PC-3 (cell line): ENCODE measurements around the gene LYPLA2. TPM values are rescaled to one million over a fixed set of nuclear protein-coding genes. Genes with fewer than 3 reads are reported as not detected.
"Not testable (repeated sequence)": the region's sequence is repeated elsewhere in the genome, so short reads cannot be mapped to it uniquely, and the experiment has no call there.

ENCODE experiments used
- ATAC-seq: fragments of 200-7000 bp; cut with Tn5 transposase; 2 replicates; pipeline ENCODE4 v1.9.1; 2020; ENCODE audit warnings: mild to moderate bottlenecking, moderate library complexity
- BruUV-seq: library from RNA; stranded (reverse); fragments of 400-500 nt; replicated peaks from 2 replicates; lab custom pipeline; 2021; lab: Mats Ljungman, UMichigan
- CTCF ChIA-PET: fragments of 300-600 bp; sonication (Branson Sonifier 250); formaldehyde crosslinking; loops from one replicate; lab custom pipeline; 2022; ENCODE audit warnings: antibody characterized with exemption; lab: Charles Lee
- POLR2A ChIA-PET: fragments of 300-600 bp; sonication (Branson Sonifier 250); formaldehyde crosslinking; loops from one replicate; lab custom pipeline; 2022; ENCODE audit warnings: antibody characterized with exemption; ENCODE audit not compliant: unreplicated experiment; lab: Charles Lee
- DNase-seq: peaks from one replicate; pipeline ENCODE4 v3.0.0-alpha.2; 2015
- H2AFZ ChIP-seq: fragments of 300-600 bp; sonication (generic); 2 replicates; pipeline ENCODE4 v1.6.0; 2016; ENCODE audit warnings: antibody characterized with exemption, low read length
- H3F3A ChIP-seq: fragments of 300-600 bp; sonication (generic); one replicate; pipeline ENCODE4 v1.6.0; 2017; ENCODE audit warnings: antibody characterized with exemption, low read length, control low read depth, mild to moderate bottlenecking; ENCODE audit not compliant: unreplicated experiment
- H3K27ac ChIP-seq: fragments of 300-600 bp; sonication (generic); 2 replicates; pipeline ENCODE4 v1.5.1; 2016; ENCODE audit warnings: mild to moderate bottlenecking, low read length
- H3K27me3 ChIP-seq: fragments of 300-600 bp; sonication (generic); 2 replicates; pipeline ENCODE4 v1.6.1; 2016; ENCODE audit warnings: low read length, mixed read lengths
- H3K36me3 ChIP-seq: fragments of 300-600 bp; sonication (generic); 2 replicates; pipeline ENCODE4 v1.6.1; 2016; ENCODE audit warnings: low read depth, mixed run types, low read length, mixed read lengths
- H3K4me1 ChIP-seq: fragments of 300-600 bp; sonication (generic); 2 replicates; pipeline ENCODE4 v1.5.1; 2016; ENCODE audit warnings: low read length; ENCODE audit not compliant: insufficient read depth
- H3K4me2 ChIP-seq: fragments of 300-600 bp; sonication (generic); 2 replicates; pipeline ENCODE4 v1.6.0; 2016; ENCODE audit warnings: low read length
- H3K4me3 ChIP-seq: fragments of 300-600 bp; sonication (generic); 2 replicates; pipeline ENCODE4 v1.5.1; 2016; ENCODE audit warnings: mild to moderate bottlenecking, low read length, mixed read lengths
- H3K79me2 ChIP-seq: fragments of 300-600 bp; sonication (generic); 2 replicates; pipeline ENCODE4 v1.6.1; 2017; ENCODE audit warnings: low read length, mixed read lengths
- H3K9ac ChIP-seq: fragments of 300-600 bp; sonication (generic); 2 replicates; pipeline ENCODE4 v1.6.0; 2016; ENCODE audit warnings: mild to moderate bottlenecking, low read length
- H3K9me2 ChIP-seq: fragments of 300-600 bp; sonication (generic); replicated peaks from 2 replicates; pipeline ENCODE4 v1.6.1; 2016; ENCODE audit warnings: mixed run types, low read length, mixed read lengths
- H3K9me3 ChIP-seq: fragments of 300-600 bp; sonication (generic); 2 replicates; pipeline ENCODE4 v1.6.1; 2016; ENCODE audit warnings: low read length, mixed read lengths
- H4K20me1 ChIP-seq: fragments of 300-600 bp; sonication (generic); 2 replicates; pipeline ENCODE4 v1.6.1; 2016; ENCODE audit warnings: low read length, mixed read lengths
- EZH2 ChIP-seq: fragments of 300-600 bp; sonication (generic); IDR thresholded peaks from one replicate; pipeline ENCODE4 v1.6.1; 2017; ENCODE audit warnings: antibody characterized with exemption, mild to moderate bottlenecking, low read length; ENCODE audit not compliant: unreplicated experiment
- EZH2phosphoT487 ChIP-seq: fragments of 300-600 bp; sonication (generic); IDR thresholded peaks from 2 replicates; pipeline ENCODE4 v1.6.1; 2018; ENCODE audit warnings: mild to moderate bottlenecking, antibody characterized with exemption, low read length, borderline replicate concordance
- intact Hi-C: fragments of 100-400 bp; cut with micrococcal nuclease; formaldehyde crosslinking; loops from 2 replicates; pipeline ENCODE4 v1.9.0; 2023
- total RNA-seq: library from RNA; depleted of rRNA; stranded (reverse); fragments of >200 nt; gene quantifications from 2 replicates; pipeline ENCODE4 v1.2.3, GENCODE V29; 2014
- TF ChIP-seq, protein P1 (sequence below): fragments of 300-600 bp; sonication (generic); conservative IDR thresholded peaks from 2 replicates; pipeline ENCODE4 v1.5.1; 2017; ENCODE audit warnings: antibody characterized with exemption, low read depth, mild to moderate bottlenecking, low read length

LYPLA2 gene
- total RNA-seq, 1 experiment from 2014 or later: 142 TPM

DNA sequence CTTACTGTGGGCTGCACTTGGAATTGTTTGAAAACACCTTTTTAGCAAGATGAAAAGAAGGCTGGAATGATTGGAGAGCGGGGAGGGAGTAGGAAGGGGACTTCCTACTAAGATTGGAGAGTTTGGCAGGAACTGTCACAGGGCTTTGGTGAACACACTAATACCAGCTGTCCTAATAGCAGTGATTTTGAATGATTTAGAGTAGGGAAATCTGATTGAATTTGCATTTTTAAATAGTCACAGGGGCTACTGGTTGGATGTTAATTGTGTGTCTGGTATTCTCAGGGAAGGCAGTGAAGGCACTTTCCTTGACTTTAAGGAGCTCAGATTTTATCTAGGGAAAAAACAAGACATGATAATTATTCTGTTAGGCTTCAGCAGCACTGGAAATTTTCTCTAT, 36.8 kb downstream of the LYPLA2 start:
- Histone ChIP-seq H3K9me3 (no peaks in the 10 kb centered on the region), H2AFZ (no peak overlapping the region)
- BruUV-seq: no TSS peak

DNA sequence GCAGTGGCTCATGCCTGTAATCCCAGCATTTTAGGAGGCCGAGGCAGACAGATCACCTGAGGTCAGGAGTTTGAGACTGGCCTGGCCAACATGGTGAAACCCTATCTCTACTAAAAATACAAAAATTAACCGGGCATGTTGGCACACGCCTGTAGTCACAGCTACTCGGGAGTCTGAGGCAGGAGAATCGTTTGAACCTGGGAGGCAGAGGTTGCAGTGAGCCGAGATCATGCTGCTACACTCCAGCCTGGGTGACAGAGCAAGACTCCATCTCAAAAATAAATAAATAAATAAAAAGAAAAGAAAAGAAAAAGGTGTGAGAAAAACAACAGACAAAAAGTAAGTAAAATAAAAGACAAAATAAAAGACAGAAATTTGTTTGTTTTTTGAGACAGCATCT, 43.2 kb downstream of the LYPLA2 start:
- H3K27me3 ChIP-seq, H3K9ac ChIP-seq, H3K27ac ChIP-seq, H3K36me3 ChIP-seq, CTCF ChIA-PET, H3K9me3 ChIP-seq, H3K9me2 ChIP-seq, ATAC-seq, POLR2A ChIA-PET, H4K20me1 ChIP-seq, DNase-seq, intact Hi-C loops, H2AFZ ChIP-seq, BruUV-seq, H3K79me2 ChIP-seq, H3K4me2 ChIP-seq, H3K4me3 ChIP-seq, H3F3A ChIP-seq: not testable (repeated sequence)
- H3K4me1 ChIP-seq: peaks cover 11% of the 10 kb centered on the region; the same call in 1 of the 2 replicates

More for the DNA sequence above, 36.8 kb downstream of the LYPLA2 start:
- ChIA-PET CTCF (no interaction called here), POLR2A (no interaction called here)
- Histone ChIP-seq H3K79me2 (peaks cover 10% of the 10 kb centered on the region), H3K4me1 (peaks cover 18% of the 10 kb centered on the region), H3K9ac (no peak overlapping the region), H4K20me1 (no peaks in the 10 kb centered on the region), H3K4me3 (no peak overlapping the region), H3K4me2 (no peak overlapping the region), H3F3A (no peaks in the 10 kb centered on the region), H3K36me3 (no peaks in the 10 kb centered on the region), H3K27ac (no peak overlapping the region), H3K27me3 (no peaks in the 10 kb centered on the region), H3K9me2 (no peaks in the 10 kb centered on the region)
- intact Hi-C loops: loop anchor here (5.0 kb wide), 1 partner anchor 40 kb away; the partner anchor contains the start of gene FUCA1
- ATAC-seq: no peak
- TF ChIP-seq EZH2 (no peak), EZH2phosphoT487 (no peak)
- TF ChIP-seq, protein P1, sequence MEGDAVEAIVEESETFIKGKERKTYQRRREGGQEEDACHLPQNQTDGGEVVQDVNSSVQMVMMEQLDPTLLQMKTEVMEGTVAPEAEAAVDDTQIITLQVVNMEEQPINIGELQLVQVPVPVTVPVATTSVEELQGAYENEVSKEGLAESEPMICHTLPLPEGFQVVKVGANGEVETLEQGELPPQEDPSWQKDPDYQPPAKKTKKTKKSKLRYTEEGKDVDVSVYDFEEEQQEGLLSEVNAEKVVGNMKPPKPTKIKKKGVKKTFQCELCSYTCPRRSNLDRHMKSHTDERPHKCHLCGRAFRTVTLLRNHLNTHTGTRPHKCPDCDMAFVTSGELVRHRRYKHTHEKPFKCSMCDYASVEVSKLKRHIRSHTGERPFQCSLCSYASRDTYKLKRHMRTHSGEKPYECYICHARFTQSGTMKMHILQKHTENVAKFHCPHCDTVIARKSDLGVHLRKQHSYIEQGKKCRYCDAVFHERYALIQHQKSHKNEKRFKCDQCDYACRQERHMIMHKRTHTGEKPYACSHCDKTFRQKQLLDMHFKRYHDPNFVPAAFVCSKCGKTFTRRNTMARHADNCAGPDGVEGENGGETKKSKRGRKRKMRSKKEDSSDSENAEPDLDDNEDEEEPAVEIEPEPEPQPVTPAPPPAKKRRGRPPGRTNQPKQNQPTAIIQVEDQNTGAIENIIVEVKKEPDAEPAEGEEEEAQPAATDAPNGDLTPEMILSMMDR: no peak
- no peak for DNase-seq

DNA sequence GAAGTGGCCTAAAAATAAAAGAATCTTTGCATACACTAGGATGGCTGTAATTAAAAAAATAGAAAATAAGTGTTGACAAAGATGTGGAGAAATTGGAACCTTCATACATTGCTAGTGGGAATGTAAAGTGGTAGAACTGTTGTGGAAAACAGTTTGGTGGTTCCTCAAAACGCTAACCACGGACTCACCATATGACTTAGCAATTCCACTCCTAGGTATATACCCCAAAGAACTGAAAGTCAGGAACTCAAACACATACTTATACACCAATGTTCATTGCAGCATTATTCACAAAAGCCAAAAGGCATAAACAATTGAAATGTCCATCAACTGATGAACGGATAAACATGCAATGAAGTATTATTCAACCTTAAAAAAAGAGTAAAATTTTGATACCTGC, 45.1 kb downstream of the LYPLA2 start:
- no peak overlapping the region for H2AFZ ChIP-seq
- no peaks in the 10 kb centered on the region for H3K79me2 ChIP-seq
- intact Hi-C loops: no loop called here
- no peaks in the 10 kb centered on the region for H3K36me3 ChIP-seq
- peaks cover 5% of the 10 kb centered on the region; the same call in 1 of the 2 replicates for H3K4me1 ChIP-seq
- DNase-seq (no peak), ATAC-seq (no peak)
- no peaks in the 10 kb centered on the region for H4K20me1 ChIP-seq
- no peaks in the 10 kb centered on the region for H3K9me3 ChIP-seq
- H3K4me2 ChIP-seq: no peak overlapping the region
- ChIA-PET CTCF (no interaction called here), POLR2A (no interaction called here)
- no peak overlapping the region for H3K27ac ChIP-seq
- H3K27me3 ChIP-seq: no peaks in the 10 kb centered on the region
- BruUV-seq: no TSS peak
- H3K9me2 ChIP-seq: no peaks in the 10 kb centered on the region
- TF ChIP-seq, protein P1: no peak
- no peak for TF ChIP-seq EZH2phosphoT487
- no peak for TF ChIP-seq EZH2
- no peak overlapping the region for H3K4me3 ChIP-seq
- H3K9ac ChIP-seq: no peak overlapping the region
- no peaks in the 10 kb centered on the region for H3F3A ChIP-seq
